PC-9 (cell line): ENCODE measurements around the gene CR1. TPM values are rescaled to one million over a fixed set of nuclear protein-coding genes. Genes with fewer than 3 reads are reported as not detected.
A peak's percentile ranks its signal among the peaks of the same experiment; 100 is the strongest.

Experiments
- BruUV-seq: library from RNA; stranded (reverse); fragments of 400-500 nt; replicated peaks from 2 replicates; lab custom pipeline; 2021; lab: Mats Ljungman, UMichigan
- CTCF ChIA-PET: fragments of 300-600 bp; sonication (Branson Sonifier 250); formaldehyde crosslinking; loops from one replicate; lab custom pipeline; 2022; ENCODE audit warnings: antibody characterized with exemption; lab: Charles Lee
- POLR2A ChIA-PET: fragments of 300-600 bp; sonication (Branson Sonifier 250); formaldehyde crosslinking; loops from one replicate; lab custom pipeline; 2022; ENCODE audit warnings: antibody characterized with exemption; ENCODE audit not compliant: unreplicated experiment; lab: Charles Lee
- DNase-seq, 2 experiments: peaks; one replicate each; pipeline versions ENCODE4 v3.0.0 to v3.0.0-alpha.2; 2015 to 2022; ENCODE audit warnings: mixed read lengths in 1 of 2
- H2AFZ ChIP-seq: fragments of 200-600 bp; sonication (generic); 2 replicates; pipeline ENCODE4 v1.8.1; 2017; ENCODE audit warnings: antibody characterized with exemption
- H3F3A ChIP-seq: fragments of 200-600 bp; sonication (generic); 2 replicates; pipeline ENCODE4 v1.8.1; 2017; ENCODE audit warnings: antibody characterized with exemption, mild to moderate bottlenecking, low read depth; ENCODE audit not compliant: insufficient read depth
- H3K27ac ChIP-seq: fragments of 200-600 bp; sonication (generic); 2 replicates; pipeline ENCODE4 v1.6.1; 2016; ENCODE audit warnings: mixed run types
- H3K27me3 ChIP-seq: fragments of 200-600 bp; sonication (generic); 2 replicates; pipeline ENCODE4 v1.6.1; 2016; ENCODE audit warnings: low read depth, mixed run types; ENCODE audit not compliant: insufficient read depth
- H3K36me3 ChIP-seq: fragments of 200-600 bp; sonication (generic); 2 replicates; pipeline ENCODE4 v1.6.1; 2016; ENCODE audit warnings: low read depth, mixed run types
- H3K4me1 ChIP-seq: fragments of 200-600 bp; sonication (generic); replicated peaks from 2 replicates; pipeline ENCODE4 v1.6.1; 2016; ENCODE audit warnings: mixed run types; ENCODE audit not compliant: insufficient read depth
- H3K4me2 ChIP-seq: fragments of 200-600 bp; sonication (generic); 2 replicates; pipeline ENCODE4 v1.6.1; 2017; ENCODE audit warnings: mixed run types
- H3K4me3 ChIP-seq: fragments of 200-600 bp; sonication (generic); 2 replicates; pipeline ENCODE4 v1.6.1; 2016; ENCODE audit warnings: mixed run types
- H3K79me2 ChIP-seq: fragments of 200-600 bp; sonication (generic); 2 replicates; pipeline ENCODE4 v1.6.1; 2017; ENCODE audit warnings: low read depth, mixed run types
- H3K9me2 ChIP-seq: fragments of 200-600 bp; sonication (generic); 2 replicates; pipeline ENCODE4 v1.8.1; 2017; ENCODE audit warnings: mild to moderate bottlenecking; ENCODE audit not compliant: insufficient read depth
- H3K9me3 ChIP-seq: fragments of 200-600 bp; sonication (generic); 2 replicates; pipeline ENCODE4 v1.8.1; 2016; ENCODE audit warnings: low read depth; ENCODE audit not compliant: insufficient read depth
- H4K20me1 ChIP-seq: fragments of 200-600 bp; sonication (generic); 2 replicates; pipeline ENCODE4 v1.8.1; 2017; ENCODE audit not compliant: insufficient read depth
- EZH2 ChIP-seq: fragments of 200-600 bp; sonication (generic); IDR thresholded peaks from 2 replicates; pipeline ENCODE4 v1.8.0; 2017; ENCODE audit warnings: antibody characterized with exemption, low read depth
- intact Hi-C: fragments of 100-400 bp; cut with micrococcal nuclease; formaldehyde crosslinking; loops from one replicate; pipeline ENCODE4 v1.10.0; 2022; ENCODE audit not compliant: unreplicated experiment
- total RNA-seq: library from RNA; stranded (reverse); gene quantifications from 2 replicates; pipeline ENCODE4 v1.2.3, GENCODE V29; 2021
- TF ChIP-seq, protein P1 (sequence below): fragments of 200-600 bp; sonication (generic); conservative IDR thresholded peaks from 2 replicates; pipeline ENCODE4 v1.6.1; 2017; ENCODE audit warnings: mixed run types, antibody characterized with exemption, mild to moderate bottlenecking, moderate library complexity

The CR1 gene
- total RNA-seq, 1 experiment from 2014 or later: not detected

DNA sequence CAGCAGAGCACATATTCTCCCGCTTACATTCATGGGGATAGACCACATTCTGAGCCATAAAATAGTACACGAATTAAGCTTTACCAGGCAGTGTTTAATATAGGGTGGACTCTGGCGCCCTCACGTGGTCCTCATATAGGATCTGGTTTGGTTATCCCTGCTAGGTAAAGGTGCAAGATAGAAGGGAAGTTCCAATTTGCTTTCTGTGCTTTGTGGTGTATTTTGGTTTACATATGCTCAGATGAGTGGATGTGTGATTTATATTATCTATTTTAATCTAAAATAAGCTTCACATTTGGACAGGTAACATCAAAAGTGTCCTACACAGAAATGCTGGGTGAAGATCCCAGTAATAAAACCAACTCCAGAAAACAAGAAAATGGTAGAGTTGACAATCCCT, 3.6 kb downstream of the CR1 start:
- POLR2A ChIA-PET: no interaction called here
- H3K36me3 ChIP-seq: no peaks in the 10 kb centered on the region
- H4K20me1 ChIP-seq: no peaks in the 10 kb centered on the region
- H2AFZ ChIP-seq: no peak overlapping the region
- no peaks in the 10 kb centered on the region for H3F3A ChIP-seq
- no peak overlapping the region for H3K4me3 ChIP-seq
- H3K9me3 ChIP-seq: no peaks in the 10 kb centered on the region
- no peaks in the 10 kb centered on the region for H3K4me1 ChIP-seq
- no TSS peak for BruUV-seq
- peaks cover 28% of the 10 kb centered on the region for H3K27me3 ChIP-seq
- CTCF ChIA-PET: interaction anchor here (0.6 to 1.2 kb wide), 4 partner anchors 178 to 587 kb away, joined by 3 to 4 read pairs (median 4); partner anchors contain the start of gene CD55
- peak; percentile 62 to 64 for DNase-seq
- no peak overlapping the region for H3K4me2 ChIP-seq
- H3K27ac ChIP-seq: no peak overlapping the region
- no peaks in the 10 kb centered on the region for H3K9me2 ChIP-seq
- intact Hi-C loops: loop anchor here (1.0 to 5.0 kb wide), 8 partner anchors 94 to 867 kb away; no protein-coding TSS in a partner anchor
- TF ChIP-seq, protein P1, sequence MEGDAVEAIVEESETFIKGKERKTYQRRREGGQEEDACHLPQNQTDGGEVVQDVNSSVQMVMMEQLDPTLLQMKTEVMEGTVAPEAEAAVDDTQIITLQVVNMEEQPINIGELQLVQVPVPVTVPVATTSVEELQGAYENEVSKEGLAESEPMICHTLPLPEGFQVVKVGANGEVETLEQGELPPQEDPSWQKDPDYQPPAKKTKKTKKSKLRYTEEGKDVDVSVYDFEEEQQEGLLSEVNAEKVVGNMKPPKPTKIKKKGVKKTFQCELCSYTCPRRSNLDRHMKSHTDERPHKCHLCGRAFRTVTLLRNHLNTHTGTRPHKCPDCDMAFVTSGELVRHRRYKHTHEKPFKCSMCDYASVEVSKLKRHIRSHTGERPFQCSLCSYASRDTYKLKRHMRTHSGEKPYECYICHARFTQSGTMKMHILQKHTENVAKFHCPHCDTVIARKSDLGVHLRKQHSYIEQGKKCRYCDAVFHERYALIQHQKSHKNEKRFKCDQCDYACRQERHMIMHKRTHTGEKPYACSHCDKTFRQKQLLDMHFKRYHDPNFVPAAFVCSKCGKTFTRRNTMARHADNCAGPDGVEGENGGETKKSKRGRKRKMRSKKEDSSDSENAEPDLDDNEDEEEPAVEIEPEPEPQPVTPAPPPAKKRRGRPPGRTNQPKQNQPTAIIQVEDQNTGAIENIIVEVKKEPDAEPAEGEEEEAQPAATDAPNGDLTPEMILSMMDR: peak; percentile 87
- TF ChIP-seq EZH2: no peak
- H3K79me2 ChIP-seq: no peaks in the 10 kb centered on the region

DNA sequence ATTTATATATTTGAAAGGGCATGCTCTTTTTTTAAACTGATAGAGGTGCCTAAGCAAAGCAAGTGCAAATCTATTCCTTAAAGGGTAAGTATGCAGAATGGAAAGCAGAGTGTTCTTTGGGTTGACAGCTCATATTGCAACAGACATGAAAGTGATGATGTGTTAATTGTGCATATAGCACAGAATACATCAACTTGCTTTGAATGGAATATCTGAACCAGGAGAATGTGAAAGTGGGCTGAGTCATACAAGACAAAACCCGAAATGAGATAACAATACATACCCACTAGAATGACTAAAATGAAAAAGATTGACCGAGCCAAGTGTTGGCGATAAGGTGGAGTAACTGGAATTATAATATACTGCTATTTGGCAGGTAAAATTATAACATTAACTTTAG, 4.3 kb downstream of the CR1 start:
- peaks cover 28% of the 10 kb centered on the region for H3K27me3 ChIP-seq
- POLR2A ChIA-PET: no interaction called here
- no peak for TF ChIP-seq EZH2
- TF ChIP-seq, protein P1: no peak

DNA sequence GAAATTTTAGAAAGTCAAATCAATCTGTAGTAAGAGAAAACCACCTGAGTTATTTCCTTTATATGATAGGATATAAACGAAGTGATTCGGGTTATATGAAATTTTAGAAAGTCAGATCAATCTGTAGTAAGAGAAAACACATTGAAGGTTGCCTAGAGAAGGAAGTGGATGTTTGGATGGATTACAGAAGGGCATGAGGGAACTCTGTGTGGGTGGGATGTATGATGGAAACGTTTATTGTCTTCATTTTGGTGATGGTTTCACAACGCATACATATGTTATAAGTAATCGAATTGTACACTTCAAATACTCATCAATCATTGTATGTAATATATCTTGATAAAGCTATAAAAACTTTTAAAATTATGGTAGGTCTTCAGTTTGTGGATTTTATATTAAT, 5.1 kb downstream of the CR1 start:
- CTCF ChIA-PET: no interaction called here
- H3K27me3 ChIP-seq: peaks cover 28% of the 10 kb centered on the region

More for the DNA sequence above, 4.3 kb downstream of the CR1 start:
- H3K4me3 ChIP-seq: no peak overlapping the region
- CTCF ChIA-PET: interaction anchor here (1.1 to 1.2 kb wide), 2 partner anchors 416 to 588 kb away, joined by 4 read pairs; no protein-coding TSS in a partner anchor
- DNase-seq: no peak
- H3K9me3 ChIP-seq: no peaks in the 10 kb centered on the region
- no peak overlapping the region for H2AFZ ChIP-seq
- H4K20me1 ChIP-seq: no peaks in the 10 kb centered on the region
- intact Hi-C loops: no loop called here
- no peaks in the 10 kb centered on the region for H3K4me1 ChIP-seq
- no peak overlapping the region for H3K4me2 ChIP-seq
- no peaks in the 10 kb centered on the region for H3K9me2 ChIP-seq
- H3F3A ChIP-seq: no peaks in the 10 kb centered on the region
- H3K27ac ChIP-seq: no peak overlapping the region
- no TSS peak for BruUV-seq
- no peaks in the 10 kb centered on the region for H3K36me3 ChIP-seq
- H3K79me2 ChIP-seq: no peaks in the 10 kb centered on the region

More for the DNA sequence above, 5.1 kb downstream of the CR1 start:
- Histone ChIP-seq H4K20me1 (no peaks in the 10 kb centered on the region), H3K79me2 (no peaks in the 10 kb centered on the region), H3F3A (no peaks in the 10 kb centered on the region), H3K4me1 (no peaks in the 10 kb centered on the region), H3K9me3 (no peaks in the 10 kb centered on the region), H3K9me2 (no peaks in the 10 kb centered on the region), H3K4me3 (no peak overlapping the region), H3K36me3 (no peaks in the 10 kb centered on the region), H2AFZ (no peak overlapping the region), H3K4me2 (no peak overlapping the region), H3K27ac (no peak overlapping the region)
- no peak for TF ChIP-seq EZH2
- TF ChIP-seq, protein P1: no peak
- no TSS peak for BruUV-seq
- DNase-seq: no peak
- intact Hi-C loops: no loop called here
- POLR2A ChIA-PET: no interaction called here
